NCI-H146 treated with DMSO at 0.1 percent for 48 hours (cell line): ENCODE results near the gene ARHGAP24.

Experiments used
- DNase-seq: peaks from one replicate; lab custom pipeline; 2025; ENCODE audit not compliant: unreplicated experiment; lab: John Stamatoyannopoulos, UW

Gene ARHGAP24

GRCh38 chr4:85474818-85475630 is at the start of gene ARHGAP24:
Gene ARHGAP24, plus strand, starts transcription at chr4:85475150.
- DNase-seq = no peak

- no peak for DNase-seq
Observed at GRCh38 chr4:85426366-85426765, 48.6 kb upstream of the ARHGAP24 start.

- DNase-seq = no peak
Observed at GRCh38 chr4:85427123-85427522, 47.8 kb upstream of the ARHGAP24 start.

- no peak for DNase-seq
Observed at GRCh38 chr4:85430226-85430625, 44.7 kb upstream of the ARHGAP24 start.

GRCh38 chr4:85430697-85431096 is 44.3 kb upstream of the ARHGAP24 start:
- no peak for DNase-seq

- no peak for DNase-seq
Observed at GRCh38 chr4:85431156-85431555, 43.8 kb upstream of the ARHGAP24 start.

- DNase-seq = no peak
Observed at GRCh38 chr4:85431881-85432485, 43.0 kb upstream of the ARHGAP24 start.

GRCh38 chr4:85445050-85445639 is 29.8 kb upstream of the ARHGAP24 start:
- no peak for DNase-seq

GRCh38 chr4:85446141-85446861 is 28.6 kb upstream of the ARHGAP24 start:
- DNase-seq = no peak

- no peak for DNase-seq
Observed at GRCh38 chr4:85448906-85449890, 25.8 kb upstream of the ARHGAP24 start.

GRCh38 chr4:85452058-85452731 is 22.8 kb upstream of the ARHGAP24 start:
- no peak for DNase-seq

GRCh38 chr4:85455942-85456341 is 19.0 kb upstream of the ARHGAP24 start:
- DNase-seq = no peak

GRCh38 chr4:85457752-85458467 is 17.0 kb upstream of the ARHGAP24 start:
- no peak for DNase-seq

GRCh38 chr4:85459736-85460135 is 15.2 kb upstream of the ARHGAP24 start:
- no peak for DNase-seq

- no peak for DNase-seq
Observed at GRCh38 chr4:85474356-85474755, 594 bp upstream of the ARHGAP24 start.

GRCh38 chr4:85475631-85476233 is 782 bp downstream of the ARHGAP24 start:
- no peak for DNase-seq

- no peak for DNase-seq
Observed at GRCh38 chr4:85476381-85476780, 1.4 kb downstream of the ARHGAP24 start.

- no peak for DNase-seq
Observed at GRCh38 chr4:85477534-85477933, 2.6 kb downstream of the ARHGAP24 start.

- DNase-seq = no peak
Observed at GRCh38 chr4:85478576-85478975, 3.6 kb downstream of the ARHGAP24 start.
